HEK293T (cell line): ENCODE measurements around the gene INPP1.

Experiments
- ELF4 ChIP-seq: fragments of 450-650 bp; IDR thresholded peaks from 2 replicates; pipeline ENCODE4 v1.6.1; 2017; ENCODE audit warnings: antibody characterized with exemption
- L3MBTL2 ChIP-seq: fragments of 450-650 bp; conservative IDR thresholded peaks from 2 replicates; pipeline ENCODE4 v1.6.1; 2016; ENCODE audit warnings: mild to moderate bottlenecking
- SP1 ChIP-seq: fragments of 450-650 bp; IDR thresholded peaks from 2 replicates; pipeline ENCODE4 v1.6.1; 2017
- SUZ12 ChIP-seq: fragments of 450-650 bp; IDR thresholded peaks from 2 replicates; pipeline ENCODE4 v1.6.1; 2016; ENCODE audit warnings: mild to moderate bottlenecking

DNA sequence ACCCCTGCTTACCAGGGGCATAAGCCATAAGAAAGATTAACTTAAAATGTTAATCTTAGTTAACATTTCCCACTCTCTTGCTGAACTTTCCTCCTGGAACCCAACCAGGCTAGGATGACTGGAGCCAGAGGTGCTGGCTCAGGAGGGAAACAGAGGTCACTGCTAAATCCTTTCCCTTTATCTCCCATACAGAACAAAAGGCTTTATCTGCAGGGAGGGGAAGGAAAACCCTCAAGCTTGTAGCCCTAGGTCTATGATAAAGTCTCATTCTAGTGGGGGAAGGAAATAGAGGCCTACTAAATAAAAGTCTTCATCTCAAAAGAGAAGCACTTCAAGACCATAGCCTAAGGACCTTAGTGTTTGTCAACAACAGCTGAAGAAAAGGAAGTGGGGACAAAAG, 42.4 kb upstream of the INPP1 start:
- TF ChIP-seq ELF4 (no peak), SP1 (no peak), SUZ12 (no peak), L3MBTL2 (no peak)
